ENCODE measurements around the gene TMPRSS12.

DNA sequence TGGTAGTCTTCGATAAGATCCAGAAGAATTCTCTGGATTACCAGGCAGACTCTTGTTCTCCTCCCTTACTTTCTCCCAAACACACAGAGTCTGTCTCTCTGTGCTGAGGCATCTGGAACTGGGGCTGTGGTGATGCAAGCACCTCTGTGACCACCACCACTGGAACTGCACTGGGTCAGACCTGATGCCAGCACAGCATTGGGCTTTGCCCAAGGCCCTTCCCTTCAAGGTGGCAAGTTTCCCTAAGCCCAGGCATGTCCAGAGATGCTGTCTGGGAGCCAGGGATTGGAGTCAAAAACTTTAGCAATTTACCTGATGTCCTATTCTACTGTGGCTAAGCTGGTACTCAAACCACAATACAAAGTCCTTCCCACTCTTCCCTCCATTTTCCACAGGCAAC is 14.6 kb upstream of the TMPRSS12 start:
- TF ChIP-seq, protein P1, sequence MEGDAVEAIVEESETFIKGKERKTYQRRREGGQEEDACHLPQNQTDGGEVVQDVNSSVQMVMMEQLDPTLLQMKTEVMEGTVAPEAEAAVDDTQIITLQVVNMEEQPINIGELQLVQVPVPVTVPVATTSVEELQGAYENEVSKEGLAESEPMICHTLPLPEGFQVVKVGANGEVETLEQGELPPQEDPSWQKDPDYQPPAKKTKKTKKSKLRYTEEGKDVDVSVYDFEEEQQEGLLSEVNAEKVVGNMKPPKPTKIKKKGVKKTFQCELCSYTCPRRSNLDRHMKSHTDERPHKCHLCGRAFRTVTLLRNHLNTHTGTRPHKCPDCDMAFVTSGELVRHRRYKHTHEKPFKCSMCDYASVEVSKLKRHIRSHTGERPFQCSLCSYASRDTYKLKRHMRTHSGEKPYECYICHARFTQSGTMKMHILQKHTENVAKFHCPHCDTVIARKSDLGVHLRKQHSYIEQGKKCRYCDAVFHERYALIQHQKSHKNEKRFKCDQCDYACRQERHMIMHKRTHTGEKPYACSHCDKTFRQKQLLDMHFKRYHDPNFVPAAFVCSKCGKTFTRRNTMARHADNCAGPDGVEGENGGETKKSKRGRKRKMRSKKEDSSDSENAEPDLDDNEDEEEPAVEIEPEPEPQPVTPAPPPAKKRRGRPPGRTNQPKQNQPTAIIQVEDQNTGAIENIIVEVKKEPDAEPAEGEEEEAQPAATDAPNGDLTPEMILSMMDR (IDR thresholded peaks at IDR 0.05), result no peak
- TF ChIP-seq POLR2A (IDR thresholded peaks at IDR 0.05), result no peak
